SU-DHL-6 (cell line): ENCODE results near the gene ATP13A3.

Source experiments
- CTCF ChIP-seq: fragments of 200-600 bp; sonication (generic); IDR thresholded peaks from one replicate; pipeline ENCODE4 v1.5.1; 2017; ENCODE audit warnings: antibody characterized with exemption, mild to moderate bottlenecking, low read length, moderate library complexity; ENCODE audit not compliant: insufficient read depth, poor library complexity, severe bottlenecking
- EZH2phosphoT487 ChIP-seq: fragments of 200-600 bp; sonication (generic), shearing (Covaris generic); conservative IDR thresholded peaks from 2 replicates; pipeline ENCODE4 v1.6.1; 2018; ENCODE audit warnings: mild to moderate bottlenecking, antibody characterized with exemption, low read length, moderate library complexity, mixed read lengths

GRCh38 chr3:194386648-194387047 lies 100.2 kb downstream of the ATP13A3 start:
- no peak for TF ChIP-seq CTCF
- TF ChIP-seq EZH2phosphoT487, result no peak
